Activated CD8-positive, alpha-beta memory T cell treated with anti-CD3 and anti-CD28 coated beads, Interleukin-2, amount 50 U/mL, for 1 hour (primary cell): ENCODE data around the gene PHLPP2.
"Not testable (repeated sequence)": the region's sequence is repeated elsewhere in the genome, so short reads cannot be mapped to it uniquely, and the experiment has no call there.

ENCODE experiments used
- DNase-seq: peaks from one replicate; pipeline ENCODE4 v3.0.0-alpha.2; 2020; ENCODE audit errors: extremely low read depth

PHLPP2 gene

DNA sequence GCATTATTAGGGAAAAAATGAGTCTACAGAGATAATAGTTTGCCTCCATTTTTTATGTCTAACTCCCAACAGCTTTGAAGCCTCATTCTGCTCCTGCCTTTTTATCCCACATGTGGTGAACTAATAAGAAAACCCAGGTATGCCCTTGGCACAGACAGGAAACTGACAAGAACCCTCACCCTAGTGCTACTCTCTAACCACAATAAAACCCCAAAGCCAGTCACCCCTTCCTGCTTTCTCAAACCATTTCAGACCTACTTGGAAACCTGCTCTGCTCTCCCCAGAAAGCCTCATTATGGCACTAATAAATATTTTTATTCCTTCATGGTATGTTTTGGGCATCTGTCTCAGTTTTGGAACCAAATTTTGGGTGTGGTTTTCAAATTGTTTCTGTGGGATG is 102.4 kb downstream of the PHLPP2 start:
- no peak for DNase-seq

DNA sequence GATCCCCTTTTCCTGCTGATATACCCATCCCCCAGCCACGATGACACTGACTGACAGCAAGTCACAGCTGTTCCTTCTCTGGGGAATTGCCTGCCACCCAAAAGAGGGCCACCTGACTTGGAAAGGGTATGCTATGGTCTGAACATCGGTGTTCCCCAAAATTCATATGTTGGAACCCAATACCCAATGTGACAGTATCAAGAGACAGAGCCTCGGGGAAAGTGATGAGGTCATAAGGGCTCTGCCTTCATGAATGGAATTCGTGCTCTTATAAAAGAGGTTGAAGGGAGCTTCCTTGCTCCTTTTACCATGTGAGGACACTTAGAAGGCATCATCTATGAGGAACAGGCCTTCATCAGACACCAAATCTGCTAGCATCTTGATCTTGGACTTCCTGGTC is 106.1 kb downstream of the PHLPP2 start:
- DNase-seq = no peak

DNA sequence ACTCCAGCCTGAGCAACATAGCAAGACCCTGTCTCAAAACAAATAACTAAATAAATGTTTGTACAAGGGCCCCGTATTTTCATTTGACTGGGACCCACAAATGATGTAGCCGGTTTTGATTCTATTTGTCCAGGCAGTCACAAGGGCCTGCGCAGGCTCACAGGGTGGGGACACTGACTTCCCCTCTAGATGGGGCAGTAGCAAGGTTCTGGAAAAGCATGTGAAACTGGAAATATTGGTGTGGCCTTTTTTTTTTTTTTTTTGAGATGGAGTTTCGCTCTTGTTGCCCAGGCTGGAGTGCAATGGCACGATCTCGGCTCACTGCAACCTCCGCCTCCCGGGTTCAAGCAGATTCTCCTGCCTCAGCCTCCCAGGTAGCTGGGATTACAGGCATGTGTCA is 109.5 kb downstream of the PHLPP2 start:
- not testable (repeated sequence) for DNase-seq

DNA sequence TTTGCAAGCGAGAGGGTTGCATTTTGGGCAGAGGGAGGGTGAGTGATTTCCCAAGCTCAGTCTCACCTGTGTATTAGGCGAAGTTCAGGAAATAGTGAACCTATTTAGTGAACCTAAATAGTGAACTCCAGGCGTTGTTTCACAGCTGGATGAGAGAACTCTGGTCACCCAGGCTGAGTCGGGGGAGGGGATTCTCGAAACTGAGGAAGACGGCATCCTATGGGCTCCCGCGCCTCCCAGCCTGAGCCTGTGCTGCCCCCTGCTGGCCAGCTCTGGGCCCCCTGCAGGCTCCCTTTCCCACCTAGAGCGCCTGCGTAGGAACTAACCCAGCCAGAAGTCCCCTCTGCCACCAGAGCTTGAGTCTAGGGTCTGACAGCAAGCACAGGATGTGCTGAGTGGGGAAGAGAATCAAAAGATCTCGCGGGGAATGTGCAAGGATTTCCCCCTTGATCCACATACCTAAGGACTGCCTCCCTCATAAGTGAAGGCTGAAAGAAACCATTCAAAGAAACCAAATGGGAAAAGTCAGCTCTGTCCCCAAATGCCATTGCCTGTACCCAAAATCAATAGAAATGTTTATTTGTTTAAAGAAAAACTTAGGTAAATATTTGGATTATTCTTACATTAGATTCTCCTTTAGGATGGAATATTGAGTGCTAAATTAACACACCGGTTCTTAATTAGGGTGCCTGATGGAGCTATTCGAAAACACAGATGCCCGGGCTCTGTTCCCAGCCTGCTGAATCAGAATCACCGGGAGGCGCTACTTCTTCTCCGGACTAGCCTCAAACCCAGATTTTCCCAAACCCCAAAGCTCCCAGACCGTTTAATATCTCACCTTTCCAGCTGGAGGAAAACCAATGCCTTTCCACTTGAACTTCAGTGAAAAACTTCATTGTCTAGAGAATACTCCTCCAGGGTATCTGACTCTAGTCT is 113.3 kb downstream of the PHLPP2 start:
- DNase-seq = peak; percentile 33

DNA sequence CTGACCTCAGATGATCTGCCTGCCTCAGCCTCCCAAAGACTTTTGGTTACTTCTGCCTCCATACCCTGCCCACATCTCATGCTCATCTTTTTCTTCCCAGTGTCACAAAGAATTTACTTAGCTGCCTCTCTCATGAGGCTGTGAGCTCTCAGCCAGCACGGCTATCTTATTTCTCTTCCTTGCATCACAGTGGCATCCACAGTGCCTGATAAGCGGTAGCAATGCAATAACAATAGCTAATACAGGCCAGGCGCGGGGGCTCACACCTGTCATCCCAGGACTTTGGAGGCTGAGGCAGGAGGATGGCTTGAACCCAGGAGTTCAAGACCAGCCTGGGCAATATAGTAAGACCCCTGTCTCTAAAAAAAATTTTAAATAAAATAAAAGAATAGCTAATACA is 114.1 kb downstream of the PHLPP2 start:
- no peak for DNase-seq

DNA sequence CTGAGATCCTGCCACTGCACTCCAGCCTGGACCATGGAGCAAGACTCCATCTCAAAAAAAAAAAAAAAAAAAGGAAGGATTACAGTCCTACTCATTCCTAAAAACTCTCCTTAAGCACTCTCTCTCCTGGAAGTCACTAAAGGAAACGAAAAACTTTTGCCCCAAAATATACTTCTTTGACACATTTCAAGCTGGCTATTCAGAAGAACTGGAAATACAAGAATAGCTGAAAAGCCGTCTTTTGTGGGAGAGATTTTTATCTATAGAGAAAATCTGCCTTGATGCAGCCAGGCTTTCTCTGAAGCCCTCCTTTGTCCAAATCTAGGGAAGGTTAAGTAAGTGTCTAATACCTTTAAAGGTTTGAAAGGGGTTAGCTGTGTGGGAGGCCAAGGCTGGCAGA is 115.4 kb downstream of the PHLPP2 start:
- no peak for DNase-seq

DNA sequence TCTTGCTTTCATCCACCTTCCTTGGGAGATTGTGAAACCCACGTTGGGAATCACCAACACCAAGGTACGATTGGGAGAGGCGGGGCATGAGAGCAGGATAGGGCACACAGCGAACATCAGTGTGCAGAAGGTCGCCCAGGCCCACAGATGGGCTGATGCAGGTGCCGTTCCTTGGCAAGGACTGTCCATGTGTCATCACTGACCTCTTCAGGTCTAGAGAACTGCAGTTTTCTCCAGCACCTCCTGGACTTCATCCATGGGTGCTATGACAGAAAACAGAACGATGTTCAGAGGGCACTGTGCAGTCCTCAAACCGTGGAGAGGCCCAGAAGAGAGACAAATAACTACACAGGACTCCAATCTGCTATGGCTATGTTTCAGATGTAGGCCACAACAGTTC is 123.7 kb downstream of the PHLPP2 start:
- no peak for DNase-seq

DNA sequence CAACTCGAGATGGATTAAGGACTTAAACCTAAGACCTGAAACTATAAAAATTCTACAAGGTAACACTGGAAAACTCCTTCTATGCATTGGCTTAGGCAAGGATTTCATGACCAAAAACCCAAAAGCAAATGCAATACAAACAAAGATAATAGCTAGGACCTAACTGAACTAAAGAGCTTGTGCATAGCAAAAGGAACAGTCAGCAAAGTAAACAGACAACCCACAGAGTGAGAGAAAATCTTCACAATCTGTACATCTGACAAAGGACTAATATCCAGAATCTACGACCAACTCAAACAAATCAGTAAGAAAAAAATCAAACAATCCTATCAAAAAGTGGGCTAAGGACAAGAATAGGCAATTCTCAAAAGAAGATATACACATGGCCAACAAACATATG is 126.1 kb downstream of the PHLPP2 start:
- DNase-seq = not testable (repeated sequence)

DNA sequence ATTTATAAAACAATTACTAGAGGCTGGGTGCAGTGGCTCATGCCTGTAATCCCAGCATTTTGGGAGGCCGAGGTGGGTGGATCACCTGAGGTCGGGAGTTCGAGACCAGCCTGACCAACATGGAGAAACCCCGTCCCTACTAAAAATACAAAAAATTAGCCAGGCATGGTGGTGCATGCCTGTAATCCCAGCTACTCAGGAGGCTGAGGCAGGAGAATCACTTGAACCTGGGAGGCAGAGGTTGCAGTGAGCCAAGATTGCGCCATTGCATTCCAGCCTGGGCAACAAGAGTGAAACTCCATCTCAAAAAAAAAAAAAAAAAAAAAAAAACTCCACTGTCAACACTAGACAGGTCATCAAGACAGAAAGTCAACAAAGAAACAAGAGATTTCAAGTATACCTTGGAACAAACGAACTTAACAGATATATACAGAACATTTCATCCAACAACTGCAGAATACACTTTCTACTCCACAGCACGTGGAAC is 129.1 kb downstream of the PHLPP2 start:
- DNase-seq = not testable (repeated sequence)
